ENCODE data around the gene DLAT.

DLAT gene

DNA sequence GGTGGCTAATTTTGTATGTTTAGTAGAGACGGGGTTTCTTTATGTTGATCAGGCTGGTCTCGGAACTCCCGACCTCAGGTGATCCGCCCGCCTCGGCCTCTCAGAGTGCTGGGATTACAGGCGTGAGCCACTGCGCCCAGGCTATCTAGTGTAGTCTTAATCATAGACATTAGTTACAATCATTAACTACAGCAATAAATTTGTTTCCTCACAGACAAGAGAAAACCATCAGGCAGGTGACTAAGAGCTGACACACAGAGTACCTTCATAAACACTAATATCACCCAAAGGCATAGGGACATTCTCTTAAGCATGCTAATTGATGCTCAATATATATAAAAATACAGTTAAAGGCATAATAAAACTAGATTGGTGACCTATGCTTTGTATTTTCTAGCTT lies 80.9 kb downstream of the DLAT start:
- no peaks in the 10 kb centered on the region for H4K20me1 ChIP-seq (ENCODE audit: low read depth, low read length)
- H3K4me2 ChIP-seq (ENCODE audit: low read depth, low read length, poor library complexity, severe bottlenecking) = no peak overlapping the region
- no peak overlapping the region for H3K9ac ChIP-seq (ENCODE audit: low read length)
- no peaks in the 10 kb centered on the region for H3K36me3 ChIP-seq (ENCODE audit: low read length)
- TF ChIP-seq EZH2phosphoT487 (conservative IDR thresholded peaks at IDR 0.05; ENCODE audit: low read length) = no peak
- TF ChIP-seq, protein P1, sequence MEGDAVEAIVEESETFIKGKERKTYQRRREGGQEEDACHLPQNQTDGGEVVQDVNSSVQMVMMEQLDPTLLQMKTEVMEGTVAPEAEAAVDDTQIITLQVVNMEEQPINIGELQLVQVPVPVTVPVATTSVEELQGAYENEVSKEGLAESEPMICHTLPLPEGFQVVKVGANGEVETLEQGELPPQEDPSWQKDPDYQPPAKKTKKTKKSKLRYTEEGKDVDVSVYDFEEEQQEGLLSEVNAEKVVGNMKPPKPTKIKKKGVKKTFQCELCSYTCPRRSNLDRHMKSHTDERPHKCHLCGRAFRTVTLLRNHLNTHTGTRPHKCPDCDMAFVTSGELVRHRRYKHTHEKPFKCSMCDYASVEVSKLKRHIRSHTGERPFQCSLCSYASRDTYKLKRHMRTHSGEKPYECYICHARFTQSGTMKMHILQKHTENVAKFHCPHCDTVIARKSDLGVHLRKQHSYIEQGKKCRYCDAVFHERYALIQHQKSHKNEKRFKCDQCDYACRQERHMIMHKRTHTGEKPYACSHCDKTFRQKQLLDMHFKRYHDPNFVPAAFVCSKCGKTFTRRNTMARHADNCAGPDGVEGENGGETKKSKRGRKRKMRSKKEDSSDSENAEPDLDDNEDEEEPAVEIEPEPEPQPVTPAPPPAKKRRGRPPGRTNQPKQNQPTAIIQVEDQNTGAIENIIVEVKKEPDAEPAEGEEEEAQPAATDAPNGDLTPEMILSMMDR (IDR thresholded peaks at IDR 0.05; ENCODE audit: insufficient read depth, low read length, poor library complexity, severe bottlenecking) = no peak
- no peak overlapping the region for H3K4me3 ChIP-seq (ENCODE audit: insufficient read depth, low read length, poor library complexity, severe bottlenecking)
- H3K9me3 ChIP-seq (ENCODE audit: insufficient read depth, low read length) = no peaks in the 10 kb centered on the region
- no peaks in the 10 kb centered on the region for H3K27me3 ChIP-seq (ENCODE audit: low read length)
- H3K79me2 ChIP-seq (ENCODE audit: insufficient read depth, low read length) = no peaks in the 10 kb centered on the region
- no peaks in the 10 kb centered on the region for H3K9me2 ChIP-seq (replicated peaks; ENCODE audit: insufficient read depth, low read length)
- H2AFZ ChIP-seq (ENCODE audit: low read depth, low read length, severe bottlenecking) = no peak overlapping the region
- no peaks in the 10 kb centered on the region for H3F3A ChIP-seq (ENCODE audit: insufficient read depth)
- H3K27ac ChIP-seq (ENCODE audit: low read depth, low read length) = no peak overlapping the region
